GM18499 (cell line): ENCODE data around the gene PSMD9.
"Not testable (repeated sequence)": the region's sequence is repeated elsewhere in the genome, so short reads cannot be mapped to it uniquely, and the experiment has no call there.

Experiments
- ATAC-seq: cut with Tn5 transposase; IDR thresholded peaks from one replicate; pipeline ENCODE4 v1.9.1; 2021; ENCODE audit warnings: moderate number of reproducible peaks; ENCODE audit not compliant: insufficient read depth, unreplicated experiment

PSMD9 gene

GRCh38 chr12:121888478-121889273 lies at the start of gene PSMD9:
PSMD9 (plus strand) TSS chr12:121888790; CDS start chr12:121888857, 67 bp downstream.
- peak; percentile 70 for ATAC-seq

GRCh38 chr12:121839106-121839992 lies 49.2 kb upstream of the PSMD9 start:
- ATAC-seq: peak; percentile 84

- no peak for ATAC-seq
Observed at GRCh38 chr12:121839993-121840761, 48.4 kb upstream of the PSMD9 start.

- no peak for ATAC-seq
Observed at GRCh38 chr12:121843236-121843982, 45.2 kb upstream of the PSMD9 start.

GRCh38 chr12:121845701-121846100 lies 42.9 kb upstream of the PSMD9 start:
- no peak for ATAC-seq

- no peak for ATAC-seq
Observed at GRCh38 chr12:121849211-121849610, 39.4 kb upstream of the PSMD9 start.

GRCh38 chr12:121849665-121850064 lies 38.9 kb upstream of the PSMD9 start:
- no peak for ATAC-seq

GRCh38 chr12:121852392-121852791 lies 36.2 kb upstream of the PSMD9 start:
- ATAC-seq: not testable (repeated sequence)

GRCh38 chr12:121857322-121858246 lies 31.0 kb upstream of the PSMD9 start:
- ATAC-seq: no peak

GRCh38 chr12:121858318-121858661 lies 30.3 kb upstream of the PSMD9 start:
- no peak for ATAC-seq

GRCh38 chr12:121858662-121859572 lies 29.7 kb upstream of the PSMD9 start, which contains the start of gene HPD:
HPD (minus strand) TSS chr12:121858859; CDS start chr12:121858823, 36 bp downstream.
- no peak for ATAC-seq

- ATAC-seq: no peak
Observed at GRCh38 chr12:121860257-121860656, 28.3 kb upstream of the PSMD9 start.

- ATAC-seq: not testable (repeated sequence)
Observed at GRCh38 chr12:121860699-121861098, 27.9 kb upstream of the PSMD9 start.

- no peak for ATAC-seq
Observed at GRCh38 chr12:121861636-121862254, 26.8 kb upstream of the PSMD9 start.

- ATAC-seq: no peak
Observed at GRCh38 chr12:121866331-121866730, 22.3 kb upstream of the PSMD9 start.

GRCh38 chr12:121869229-121869628 lies 19.4 kb upstream of the PSMD9 start:
- ATAC-seq: not testable (repeated sequence)

- ATAC-seq: no peak
Observed at GRCh38 chr12:121871467-121871866, 17.1 kb upstream of the PSMD9 start.
